Measurements from ENCODE around the gene ALK. TPM values are rescaled to one million over a fixed set of nuclear protein-coding genes. Genes with fewer than 3 reads are reported as not detected.

The ALK gene
- total and polyA plus RNA-seq, 2 experiments from 2014 or later, result 0.35 TPM; not detected in 1

- ATAC-seq, result no peak
- H3K4me3 ChIP-seq, result no peak overlapping the region
- no peak overlapping the region for H3K4me3 Mint-ChIP-seq
- no peaks in the 10 kb centered on the region for H3K79me2 ChIP-seq (replicated peaks; ENCODE audit: insufficient read depth)
- H3F3A ChIP-seq (replicated peaks; ENCODE audit: low read depth), result no peaks in the 10 kb centered on the region
- H3K4me2 ChIP-seq, result no peak overlapping the region
- no peaks in the 10 kb centered on the region for H3K9me2 ChIP-seq (ENCODE audit: insufficient read depth)
- H3K4me1 ChIP-seq (ENCODE audit: insufficient read depth), result no peaks in the 10 kb centered on the region; the same call in 1 of the 2 replicates
- H2AFZ ChIP-seq, result no peak overlapping the region
- peaks cover 28% of the 10 kb centered on the region for H3K27me3 Mint-ChIP-seq (ENCODE audit: insufficient read depth, low read depth, poor library complexity)
- H4K20me1 ChIP-seq (replicated peaks; ENCODE audit: insufficient read depth), result peaks cover 3% of the 10 kb centered on the region; the same call in 1 of the 2 replicates
- TF ChIP-seq ZNF331 (CRISPR knock-in tag; IDR thresholded peaks at IDR 0.05; ENCODE audit: low read depth) (no peak), ZNF114 (CRISPR knock-in tag; IDR thresholded peaks at IDR 0.05) (no peak), EZH2 (IDR thresholded peaks at IDR 0.05; ENCODE audit: low read depth, unreplicated experiment) (no peak), CREB1 (CRISPR knock-in tag; IDR thresholded peaks at IDR 0.05; ENCODE audit: low read depth) (no peak), ETS1 (IDR thresholded peaks at IDR 0.05) (no peak), REST (IDR thresholded peaks at IDR 0.05; ENCODE audit: unreplicated experiment) (no peak), NANOG (IDR thresholded peaks at IDR 0.05; ENCODE audit: borderline replicate concordance) (no peak), EZH2phosphoT487 (IDR thresholded peaks at IDR 0.05; ENCODE audit: unreplicated experiment) (no peak), POLR2AphosphoS5 (IDR thresholded peaks at IDR 0.05; ENCODE audit: low read depth) (no peak), CTCF (conservative IDR thresholded peaks at IDR 0.05; ENCODE audit: low read depth in 2 of 2) (no peak), JUNB (IDR thresholded peaks at IDR 0.05; ENCODE audit: unreplicated experiment) (no peak), STAT1 (IDR thresholded peaks at IDR 0.05; ENCODE audit: unreplicated experiment) (no peak), ZNF462 (CRISPR knock-in tag; IDR thresholded peaks at IDR 0.05) (no peak)
- H3K36me3 ChIP-seq (ENCODE audit: insufficient read depth), result no peaks in the 10 kb centered on the region
- H3K27ac Mint-ChIP-seq, result no peak overlapping the region
- H3K36me3 Mint-ChIP-seq (ENCODE audit: low read depth), result no peaks in the 10 kb centered on the region; the same call in 2 of the 3 replicates
- H3K4me1 Mint-ChIP-seq, result peaks cover 4% of the 10 kb centered on the region; the same call in 2 of the 3 replicates
- no peak overlapping the region for H3K27ac ChIP-seq (ENCODE audit: low read depth)
- no peaks in the 10 kb centered on the region for H3K9me3 Mint-ChIP-seq
- H3K27me3 ChIP-seq (ENCODE audit: insufficient read depth), result peaks cover 37% of the 10 kb centered on the region
- DNase-seq (ENCODE audit: low spot score), result no peak
These were observed 4.8 kb downstream of the ALK start for GRCh38 chr2:29916571-29916970.
